22Rv1 (cell line): ENCODE measurements around the gene TOR4A.
"Not testable (repeated sequence)": the region's sequence is repeated elsewhere in the genome, so short reads cannot be mapped to it uniquely, and the experiment has no call there.

ENCODE experiments used
- H3K27ac ChIP-seq: fragments of 450-650 bp; 2 replicates; pipeline ENCODE4 v1.5.1; 2017
- ZFX ChIP-seq: fragments of 450-650 bp; IDR thresholded peaks from 2 replicates; pipeline ENCODE4 v1.6.1; 2017; ENCODE audit warnings: antibody characterized with exemption, borderline replicate concordance
- TF ChIP-seq, protein P1 (sequence below): fragments of 450-650 bp; IDR thresholded peaks from 2 replicates; pipeline ENCODE4 v1.5.1; 2017; ENCODE audit warnings: mild to moderate bottlenecking

The TOR4A gene

DNA sequence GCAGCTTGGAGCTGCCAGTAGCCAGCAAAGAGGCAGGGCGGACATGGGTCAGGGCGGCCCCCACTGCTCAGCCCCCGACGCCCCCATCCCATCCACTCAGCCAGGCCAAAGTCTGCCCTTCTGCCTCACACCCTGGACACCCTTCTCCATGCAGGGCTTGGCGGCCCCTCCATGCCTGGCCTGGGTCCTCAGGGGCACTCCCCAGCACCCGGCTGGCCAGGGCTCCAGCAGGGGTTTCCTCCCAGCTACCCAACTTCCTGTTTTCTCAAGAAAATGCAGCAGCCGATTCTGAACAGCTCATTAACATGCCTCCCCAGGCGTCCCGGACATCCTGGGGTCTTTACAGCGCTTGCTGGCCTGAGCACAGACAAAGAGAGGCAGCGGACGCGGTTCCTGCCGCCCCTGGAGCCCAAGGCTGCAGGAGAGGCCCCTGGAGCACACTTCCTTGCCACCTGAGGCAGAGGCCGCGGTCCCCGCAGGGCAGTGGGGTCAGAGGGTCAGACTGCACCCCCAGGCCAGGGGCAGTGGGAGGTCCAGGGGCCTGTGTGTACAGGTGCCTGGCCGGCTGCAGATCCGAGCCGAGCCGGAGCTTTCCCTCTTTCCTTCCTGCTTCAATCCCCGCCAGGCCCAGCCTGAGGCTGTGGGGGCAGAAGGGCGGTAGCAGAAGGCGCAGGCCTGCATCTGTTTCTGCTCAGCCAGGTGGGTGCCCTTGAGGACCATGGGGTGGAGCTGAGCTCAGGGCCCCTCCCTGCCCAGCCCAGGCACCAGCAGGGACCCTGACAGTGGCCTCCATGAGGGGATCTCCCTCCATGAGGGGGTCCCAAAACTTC, 43.2 kb downstream of the TOR4A start:
- TF ChIP-seq ZFX: no peak
- TF ChIP-seq, protein P1, sequence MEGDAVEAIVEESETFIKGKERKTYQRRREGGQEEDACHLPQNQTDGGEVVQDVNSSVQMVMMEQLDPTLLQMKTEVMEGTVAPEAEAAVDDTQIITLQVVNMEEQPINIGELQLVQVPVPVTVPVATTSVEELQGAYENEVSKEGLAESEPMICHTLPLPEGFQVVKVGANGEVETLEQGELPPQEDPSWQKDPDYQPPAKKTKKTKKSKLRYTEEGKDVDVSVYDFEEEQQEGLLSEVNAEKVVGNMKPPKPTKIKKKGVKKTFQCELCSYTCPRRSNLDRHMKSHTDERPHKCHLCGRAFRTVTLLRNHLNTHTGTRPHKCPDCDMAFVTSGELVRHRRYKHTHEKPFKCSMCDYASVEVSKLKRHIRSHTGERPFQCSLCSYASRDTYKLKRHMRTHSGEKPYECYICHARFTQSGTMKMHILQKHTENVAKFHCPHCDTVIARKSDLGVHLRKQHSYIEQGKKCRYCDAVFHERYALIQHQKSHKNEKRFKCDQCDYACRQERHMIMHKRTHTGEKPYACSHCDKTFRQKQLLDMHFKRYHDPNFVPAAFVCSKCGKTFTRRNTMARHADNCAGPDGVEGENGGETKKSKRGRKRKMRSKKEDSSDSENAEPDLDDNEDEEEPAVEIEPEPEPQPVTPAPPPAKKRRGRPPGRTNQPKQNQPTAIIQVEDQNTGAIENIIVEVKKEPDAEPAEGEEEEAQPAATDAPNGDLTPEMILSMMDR: no peak
- no peak overlapping the region for H3K27ac ChIP-seq

DNA sequence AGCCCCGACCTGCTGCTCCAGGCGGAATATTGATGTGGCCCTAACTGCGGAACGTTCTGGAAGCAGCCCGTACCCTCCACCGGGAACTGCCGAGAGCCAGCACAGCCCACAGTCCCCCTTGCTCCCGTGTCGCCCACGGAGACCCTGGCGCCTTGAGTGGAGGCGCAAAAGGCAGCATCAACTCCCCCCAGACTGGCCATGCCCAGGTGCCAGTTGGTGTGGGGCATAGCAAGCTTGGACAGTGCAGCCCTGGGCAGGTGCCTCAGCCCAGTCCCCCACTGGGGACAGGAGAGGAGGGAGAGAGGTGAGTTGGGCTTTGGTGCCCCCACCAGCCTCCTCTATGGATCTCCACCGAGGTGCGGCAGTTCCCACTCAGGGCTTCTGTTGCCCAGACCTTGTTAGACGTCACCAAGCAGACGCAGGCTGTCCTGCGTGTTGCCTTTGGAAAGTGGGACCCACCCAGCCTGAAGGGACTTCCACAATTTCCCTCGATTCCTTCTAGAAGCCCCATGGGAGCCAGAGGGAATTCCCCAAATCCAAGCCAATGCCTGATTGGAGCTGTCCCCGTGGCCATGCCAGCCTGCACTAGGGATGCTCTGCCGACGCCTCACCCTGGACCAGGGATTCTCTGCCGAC, 44.3 kb downstream of the TOR4A start:
- no peak for TF ChIP-seq ZFX
- TF ChIP-seq, protein P1: no peak
- H3K27ac ChIP-seq: no peak overlapping the region

DNA sequence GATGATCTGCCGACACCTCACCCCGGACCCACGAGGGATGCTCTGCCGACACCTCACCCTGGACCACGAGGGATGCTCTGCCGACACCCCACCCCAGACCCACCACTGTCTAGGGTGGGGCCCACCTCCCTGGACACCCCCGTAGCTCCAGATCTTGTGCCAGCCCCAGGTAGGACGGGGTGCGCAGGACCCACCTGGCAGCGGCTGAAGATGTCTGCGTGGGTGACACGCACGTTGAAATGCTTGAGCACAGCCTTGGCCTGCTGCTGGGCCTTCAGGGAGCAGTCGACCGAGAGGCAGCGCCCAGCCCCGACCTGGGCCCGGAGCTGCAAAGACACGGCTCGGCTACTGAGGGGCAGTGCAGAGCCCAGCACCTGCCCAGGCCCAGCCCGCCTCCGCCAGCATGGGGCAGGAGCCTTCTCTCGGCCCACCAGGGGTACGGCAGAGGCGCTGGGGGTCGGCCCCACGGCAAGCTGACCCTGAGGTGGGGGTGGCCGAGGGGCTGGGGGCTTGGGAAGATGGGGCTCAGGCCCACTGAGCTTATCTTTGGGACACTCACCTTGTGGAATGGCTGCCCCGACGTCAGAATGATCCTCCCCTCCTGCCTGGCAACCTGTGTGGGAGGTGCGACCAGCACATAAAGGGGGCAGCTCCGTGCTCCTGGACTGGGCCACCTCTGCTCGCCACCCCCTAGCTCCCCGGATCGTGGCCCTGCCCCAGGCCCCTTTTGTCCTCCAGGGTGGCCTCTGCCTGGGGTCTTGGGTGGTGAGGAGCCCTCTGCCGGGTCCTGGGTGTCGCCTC, 46.2 kb downstream of the TOR4A start:
- H3K27ac ChIP-seq: no peak overlapping the region
- TF ChIP-seq, protein P1: no peak
- TF ChIP-seq ZFX: no peak

DNA sequence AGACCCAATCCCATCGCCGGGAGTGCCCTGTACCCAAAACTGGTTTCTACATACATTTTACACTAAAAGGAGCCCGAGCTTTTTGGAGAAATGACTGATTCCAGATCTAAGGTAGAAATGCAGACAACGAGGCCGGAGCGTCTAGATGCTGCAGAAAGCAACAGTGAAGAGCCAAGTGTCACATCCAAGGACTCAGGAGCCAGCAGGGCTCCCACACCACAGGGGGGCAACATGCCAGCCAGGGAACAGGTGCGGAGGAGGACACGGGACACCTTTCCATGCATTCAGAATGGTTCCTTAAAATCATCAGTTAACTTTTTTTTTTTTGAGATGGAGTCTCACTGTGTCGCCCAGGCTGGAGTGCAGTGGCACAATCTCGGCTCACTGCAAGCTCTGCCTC, 47.6 kb downstream of the TOR4A start:
- TF ChIP-seq, protein P1: no peak
- TF ChIP-seq ZFX: no peak
- no peak overlapping the region for H3K27ac ChIP-seq

DNA sequence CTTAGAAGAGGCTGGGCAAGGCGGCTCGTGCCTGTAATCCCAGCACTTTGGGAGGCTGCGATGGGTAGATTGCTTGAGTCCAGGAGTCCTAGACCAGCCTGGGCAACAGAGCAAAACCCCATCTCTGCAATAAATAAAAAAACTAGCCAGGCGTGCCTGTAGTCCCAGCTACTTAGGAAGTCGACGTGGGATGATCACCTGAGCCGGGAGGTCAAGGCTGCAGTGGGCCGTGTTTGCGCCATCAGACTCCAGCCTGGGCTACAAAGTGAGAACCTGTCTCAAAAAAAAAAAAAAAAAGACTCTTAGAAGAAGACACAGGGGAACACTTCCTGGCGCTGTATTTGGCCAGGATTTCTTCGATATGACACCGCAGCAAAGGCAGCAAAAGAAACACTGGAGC, 48.3 kb downstream of the TOR4A start:
- TF ChIP-seq, protein P1: no peak
- TF ChIP-seq ZFX: no peak

DNA sequence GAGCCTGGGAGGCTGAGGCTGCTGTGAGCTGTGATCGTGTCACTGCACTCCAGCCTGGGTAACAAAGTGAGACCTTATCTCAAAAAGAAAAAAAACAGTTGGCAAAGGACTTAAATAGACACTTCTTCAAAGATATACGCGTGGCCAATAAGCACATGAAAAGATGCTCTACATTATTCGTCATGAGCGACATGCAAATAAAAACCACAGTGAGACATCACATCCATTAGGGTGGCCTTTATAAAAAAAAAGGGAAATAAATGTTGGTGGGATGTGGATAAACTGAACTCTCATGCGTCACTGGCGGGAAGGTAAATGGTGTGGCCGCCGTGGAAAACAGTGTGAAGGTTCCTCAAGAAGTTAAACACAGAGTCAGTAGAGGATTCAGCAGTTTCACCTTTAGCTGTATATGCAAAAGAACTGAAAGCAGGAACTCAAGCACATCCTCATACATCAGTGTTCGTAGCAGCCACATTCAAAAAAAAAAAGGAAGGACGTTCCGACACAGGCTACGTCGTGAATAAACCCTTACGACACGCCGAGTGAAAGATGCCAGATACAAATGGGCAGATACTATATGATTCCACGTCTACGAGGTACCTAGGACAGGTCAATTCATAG, 49.0 kb downstream of the TOR4A start:
- TF ChIP-seq, protein P1: no peak
- no peak for TF ChIP-seq ZFX
- H3K27ac ChIP-seq: no peak overlapping the region

More for the DNA sequence above, 48.3 kb downstream of the TOR4A start:
- H3K27ac ChIP-seq: no peak overlapping the region

DNA sequence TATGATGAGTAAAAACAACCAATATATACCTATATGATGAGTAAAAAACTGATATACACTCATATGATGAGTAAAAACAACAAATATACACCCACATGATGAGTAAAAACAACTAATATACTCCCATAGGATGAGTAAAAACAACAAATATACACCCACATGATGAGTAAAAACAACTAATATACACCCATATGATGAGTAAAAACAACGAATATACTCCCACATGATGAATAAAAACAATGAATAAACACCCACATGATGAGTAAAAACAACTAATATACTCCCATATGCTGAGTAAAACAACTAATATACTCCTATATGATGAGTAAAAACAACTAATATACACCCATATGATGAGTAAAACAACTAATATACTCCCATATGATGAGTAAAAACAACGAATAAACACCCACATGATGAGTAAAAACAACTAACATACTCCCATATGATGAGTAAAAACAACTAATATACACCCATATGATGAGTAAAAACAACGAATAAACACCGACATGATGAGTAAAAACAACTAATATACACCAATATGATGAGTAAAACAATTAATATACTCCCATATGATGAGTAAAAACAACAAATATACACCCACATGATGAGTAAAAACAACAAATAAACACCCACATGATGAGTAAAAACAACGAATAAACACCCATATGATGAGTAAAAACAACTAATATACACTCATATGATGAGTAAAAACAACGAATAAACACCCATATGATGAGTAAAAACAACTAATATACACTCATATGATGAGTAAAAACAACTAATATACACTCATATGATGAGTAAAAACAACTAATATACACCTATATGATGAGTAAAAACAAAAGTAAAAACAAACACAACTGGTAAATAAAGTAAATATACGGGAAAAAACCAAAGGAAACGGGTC, 50.4 kb downstream of the TOR4A start:
- H3K27ac ChIP-seq: not testable (repeated sequence)

DNA sequence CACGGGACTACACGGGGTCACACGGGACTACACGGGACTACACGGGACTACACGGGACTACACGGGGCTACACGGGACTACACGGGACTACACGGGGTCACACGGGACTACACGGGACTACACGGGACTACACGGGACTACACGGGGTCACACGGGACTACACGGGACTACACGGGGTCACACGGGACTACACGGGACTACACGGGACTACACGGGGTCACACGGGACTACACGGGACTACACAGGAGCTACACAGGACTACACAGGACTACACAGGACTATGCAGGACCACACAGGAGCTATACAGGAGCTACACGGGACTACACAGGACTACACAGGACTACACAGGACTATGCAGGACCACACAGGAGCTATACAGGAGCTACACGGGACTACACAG, 52.1 kb downstream of the TOR4A start:
- H3K27ac ChIP-seq: not testable (repeated sequence)
